Stimulated activated CD8-positive, alpha-beta memory T cell treated with anti-CD3 and anti-CD28 coated beads, Interleukin-15, amount 100 ng/mL, for 4 hours (primary cell): ENCODE measurements around the gene FAM168A.

ENCODE experiments used
- DNase-seq, 2 donors: peaks; one replicate each; pipeline ENCODE4 v3.0.0-alpha.2; 2020; ENCODE audit warnings: low read depth in 2 of 2

FAM168A gene

GRCh38 chr11:73367482-73368024 is 230.4 kb downstream of the FAM168A start:
- DNase-seq = no peak

- no peak for DNase-seq
These were observed 231.0 kb downstream of the FAM168A start for GRCh38 chr11:73366953-73367352.

GRCh38 chr11:73366265-73366610 is 231.7 kb downstream of the FAM168A start:
- no peak for DNase-seq

- no peak for DNase-seq
These were observed 232.3 kb downstream of the FAM168A start for GRCh38 chr11:73365352-73366264.

- DNase-seq = no peak
These were observed 234.8 kb downstream of the FAM168A start for GRCh38 chr11:73363147-73363546.

- no peak for DNase-seq
These were observed 235.7 kb downstream of the FAM168A start for GRCh38 chr11:73361953-73362776.

GRCh38 chr11:73360743-73361369 is 237.1 kb downstream of the FAM168A start:
- no peak for DNase-seq

GRCh38 chr11:73359930-73360742 is 237.8 kb downstream of the FAM168A start:
- DNase-seq = no peak

GRCh38 chr11:73359341-73359740 is 238.6 kb downstream of the FAM168A start:
- DNase-seq = no peak

GRCh38 chr11:73358071-73358470 is 239.8 kb downstream of the FAM168A start:
- no peak for DNase-seq

GRCh38 chr11:73356979-73357860 is 240.7 kb downstream of the FAM168A start:
- DNase-seq = no peak

- DNase-seq = no peak
These were observed 242.8 kb downstream of the FAM168A start for GRCh38 chr11:73355109-73355508.

- DNase-seq = no peak
These were observed 244.5 kb downstream of the FAM168A start for GRCh38 chr11:73353422-73353821.

- DNase-seq = peak in 1 of 2 donors; percentile 43
These were observed 246.8 kb downstream of the FAM168A start for GRCh38 chr11:73350908-73351636.
